NOMO-1 treated with dmso at 0.1 percent for 144 hours (cell line): Measurements from ENCODE around the gene SPTBN5.

ENCODE experiments used
- DNase-seq: peaks from one replicate; lab custom pipeline; 2025; ENCODE audit not compliant: unreplicated experiment; lab: John Stamatoyannopoulos, UW

The SPTBN5 gene

DNA sequence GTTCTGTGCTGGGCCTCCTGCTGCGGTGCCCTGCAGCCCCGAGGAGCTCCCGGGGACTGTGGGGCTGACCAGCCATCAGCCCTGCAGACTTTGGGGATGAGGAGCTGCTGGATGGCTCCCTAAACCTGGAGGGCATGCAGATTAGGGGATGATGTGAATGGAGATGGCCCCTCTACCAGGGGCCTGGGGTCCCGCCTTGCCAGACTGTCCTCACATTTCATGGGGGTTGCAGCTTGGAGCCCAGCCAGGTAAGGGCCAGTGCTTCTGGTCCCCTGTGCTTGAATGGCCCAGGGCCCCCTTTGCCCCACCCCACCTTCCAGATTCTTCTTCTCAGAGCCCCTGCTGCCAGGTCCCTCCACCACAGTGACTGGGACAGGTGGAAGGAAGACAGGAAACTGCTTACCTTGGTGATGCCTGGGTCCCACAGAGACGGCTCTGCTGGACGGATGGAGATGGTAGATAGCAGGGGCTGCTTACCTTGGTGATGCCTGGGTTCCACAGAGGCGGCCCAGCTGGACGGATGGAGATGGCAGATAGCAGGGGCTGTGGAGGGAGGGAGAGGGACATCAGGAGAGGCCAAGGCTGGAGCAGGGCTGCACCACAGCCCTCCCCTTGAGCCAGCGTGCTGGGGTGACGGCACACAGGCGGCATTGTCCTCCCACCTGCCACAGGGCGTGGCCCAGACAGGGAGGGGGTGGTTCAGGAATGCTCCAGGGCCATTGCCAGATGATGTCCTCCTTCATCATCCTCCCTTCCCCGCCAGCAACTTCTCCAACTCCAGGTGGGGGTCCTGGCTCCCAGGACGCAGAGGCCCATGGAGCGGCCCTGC, at the start of gene SPTBN5:
TSS of gene SPTBN5 (minus strand) at position 632 of the 829 bp plus-strand sequence. CDS start at position 76, 556 bp downstream.
- no peak for DNase-seq

DNA sequence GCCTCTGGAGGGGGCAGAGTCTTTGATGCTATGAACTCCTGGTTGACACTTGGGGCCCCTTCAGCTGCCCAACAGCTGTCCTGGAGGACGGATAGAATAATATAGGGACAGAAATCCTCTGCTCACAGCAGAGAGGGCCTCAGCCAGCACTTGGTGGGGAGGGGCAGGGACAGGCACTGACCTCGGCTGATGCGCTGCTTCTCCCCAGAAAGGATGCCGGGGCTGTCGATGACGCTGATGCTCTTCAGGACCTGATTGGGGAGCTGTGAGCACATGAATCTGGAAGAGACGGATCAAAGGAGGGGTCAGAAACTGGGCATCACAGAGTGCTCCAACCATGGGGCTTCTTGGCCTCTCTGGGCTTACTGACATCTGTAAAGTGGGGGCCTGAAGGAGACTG, 49.0 kb upstream of the SPTBN5 start:
- DNase-seq, result no peak

- DNase-seq, result no peak
These were observed 48.0 kb upstream of the SPTBN5 start for GRCh38 chr15:41941644-41942415.

- DNase-seq, result no peak
These were observed 46.6 kb upstream of the SPTBN5 start for GRCh38 chr15:41940441-41940857.

DNA sequence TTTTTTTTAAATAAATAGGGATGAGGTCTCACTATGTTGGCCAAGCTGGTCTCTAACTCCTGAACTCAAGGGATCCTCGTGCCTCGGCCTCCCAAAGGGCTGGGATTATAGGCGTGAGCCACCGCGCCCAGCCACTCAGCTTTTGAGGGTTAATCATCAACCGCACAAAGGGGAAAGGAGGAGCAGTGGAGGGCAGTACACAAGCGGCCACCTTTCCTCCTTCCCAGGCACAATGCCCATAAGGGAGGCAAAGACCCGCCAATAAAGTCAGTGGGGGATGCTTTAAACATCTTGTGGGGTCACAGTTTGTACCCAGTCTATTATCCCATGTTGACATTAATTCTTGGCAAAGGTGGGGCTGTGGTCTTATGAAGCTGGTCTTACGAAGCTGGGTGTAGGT, 46.1 kb upstream of the SPTBN5 start:
- no peak for DNase-seq

GRCh38 chr15:41937568-41937923, 43.7 kb upstream of the SPTBN5 start:
- DNase-seq, result no peak

- DNase-seq, result no peak
These were observed 43.1 kb upstream of the SPTBN5 start for GRCh38 chr15:41936649-41937567.

DNA sequence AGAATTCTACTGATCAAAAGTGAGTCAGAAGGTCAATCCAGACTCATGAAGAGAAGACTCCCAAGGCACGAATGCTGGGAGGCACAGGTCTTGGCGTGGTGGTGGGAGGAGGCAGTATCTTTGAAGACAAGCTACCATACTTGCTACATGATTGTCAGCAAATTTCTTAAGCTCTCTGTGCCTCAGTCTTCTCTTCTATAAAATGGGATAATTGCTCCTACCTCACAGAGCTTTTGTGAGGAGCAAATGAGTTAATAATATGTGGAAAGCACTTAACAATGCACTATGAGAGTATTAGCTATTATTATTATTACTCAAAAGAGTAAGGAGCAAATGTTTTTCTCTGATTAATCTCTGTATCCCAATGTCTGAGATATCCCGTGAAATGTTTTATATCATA, 42.3 kb upstream of the SPTBN5 start:
- DNase-seq, result no peak

DNA sequence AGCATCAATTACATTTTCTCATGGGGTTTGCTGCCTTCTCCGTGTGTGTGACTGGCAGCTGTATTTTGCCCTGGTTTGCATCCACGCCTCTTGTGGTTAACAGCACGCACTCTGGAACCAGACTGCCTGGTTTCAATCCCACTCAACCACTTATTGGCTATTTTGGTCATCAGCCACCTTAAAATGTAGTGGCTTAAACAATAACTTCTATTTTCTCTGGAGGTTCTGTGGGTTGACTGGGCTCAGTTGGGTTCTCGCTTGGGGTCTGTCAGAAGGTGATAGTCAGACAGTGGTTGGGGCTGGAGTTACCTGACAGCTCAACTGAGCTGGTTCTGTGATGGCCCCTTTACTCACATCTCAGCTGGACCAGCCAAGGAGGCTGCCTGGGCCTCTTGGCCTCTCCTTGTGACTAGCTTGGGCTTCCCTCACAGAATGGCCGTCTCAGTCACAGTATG, 41.7 kb upstream of the SPTBN5 start:
- no peak for DNase-seq

- DNase-seq, result no peak
These were observed 41.0 kb upstream of the SPTBN5 start for GRCh38 chr15:41934843-41935242.

DNA sequence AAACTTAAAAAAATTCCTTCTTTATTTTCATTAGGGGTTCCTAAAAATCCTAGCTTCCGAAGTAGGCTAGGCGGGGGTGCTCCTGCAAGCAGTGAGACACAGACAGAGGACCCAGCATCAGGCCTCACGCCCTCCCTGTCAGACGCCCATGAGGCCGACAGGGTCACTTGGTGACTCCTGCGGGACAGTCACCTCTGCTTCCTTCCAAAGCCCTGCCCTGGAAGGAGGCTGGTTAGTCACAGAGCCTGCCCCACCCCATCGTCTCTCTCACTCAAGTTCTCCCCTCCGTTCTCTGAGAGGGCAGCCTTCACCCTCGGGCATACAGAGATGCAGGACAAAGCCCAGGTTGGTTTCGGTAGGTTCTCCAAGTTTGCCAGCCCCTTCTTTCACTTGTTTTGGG, 39.9 kb upstream of the SPTBN5 start:
- no peak for DNase-seq

GRCh38 chr15:41933326-41933725, 39.5 kb upstream of the SPTBN5 start:
- no peak for DNase-seq

DNA sequence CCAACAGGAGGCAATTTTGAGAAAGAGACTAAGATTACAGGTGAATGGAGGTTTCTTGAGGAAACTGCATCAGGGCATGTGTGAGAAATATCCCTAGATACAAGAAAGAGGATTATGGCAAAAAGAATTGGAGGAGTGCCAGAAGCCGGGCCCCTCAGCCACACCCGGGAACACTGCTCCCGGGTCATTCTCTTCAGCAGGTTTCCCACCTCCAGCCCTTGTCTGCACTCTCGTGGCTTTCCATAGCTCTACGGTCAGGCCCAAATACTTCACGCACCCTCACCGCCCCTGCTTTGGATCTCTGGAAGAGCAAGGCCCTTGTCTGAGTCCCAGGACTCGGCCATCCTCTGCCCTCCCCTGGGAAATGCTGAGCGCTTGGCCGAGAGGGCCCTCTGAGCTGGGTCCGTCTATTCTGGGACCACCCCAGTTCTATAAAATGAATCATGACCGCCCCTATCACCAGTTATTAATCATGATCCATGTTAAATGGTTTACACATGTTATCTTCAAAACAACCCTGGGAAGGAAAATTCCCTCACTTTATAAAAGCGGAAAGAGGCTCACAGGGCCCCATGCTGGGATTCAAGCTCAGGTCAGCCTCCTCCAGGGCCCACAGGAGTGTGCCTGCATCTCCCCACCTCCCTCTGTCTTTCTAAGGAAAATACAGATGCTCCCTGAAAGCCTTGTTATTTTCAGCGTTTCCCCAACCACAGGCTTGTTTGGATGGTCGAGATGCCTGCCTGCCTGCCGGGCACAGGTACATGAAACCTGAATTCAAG, 38.8 kb upstream of the SPTBN5 start:
- DNase-seq, result no peak

- DNase-seq, result no peak
These were observed 38.2 kb upstream of the SPTBN5 start for GRCh38 chr15:41932101-41932500.

DNA sequence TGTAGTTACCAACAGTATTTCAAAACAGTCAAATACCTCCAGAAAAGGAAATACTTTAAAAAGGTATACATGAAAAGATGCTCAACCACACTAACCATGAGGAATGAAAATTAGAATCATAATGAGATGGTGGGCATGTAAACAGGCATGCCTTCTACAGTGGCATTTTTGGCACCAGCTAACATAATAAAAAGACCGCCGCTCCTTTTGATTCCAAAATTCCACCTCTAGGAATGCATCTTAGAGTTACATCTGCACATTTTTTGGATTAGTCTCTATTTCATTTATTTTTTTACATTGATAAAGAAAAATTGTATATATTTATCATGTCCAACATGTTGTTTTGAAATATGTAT, 37.0 kb upstream of the SPTBN5 start:
- no peak for DNase-seq

DNA sequence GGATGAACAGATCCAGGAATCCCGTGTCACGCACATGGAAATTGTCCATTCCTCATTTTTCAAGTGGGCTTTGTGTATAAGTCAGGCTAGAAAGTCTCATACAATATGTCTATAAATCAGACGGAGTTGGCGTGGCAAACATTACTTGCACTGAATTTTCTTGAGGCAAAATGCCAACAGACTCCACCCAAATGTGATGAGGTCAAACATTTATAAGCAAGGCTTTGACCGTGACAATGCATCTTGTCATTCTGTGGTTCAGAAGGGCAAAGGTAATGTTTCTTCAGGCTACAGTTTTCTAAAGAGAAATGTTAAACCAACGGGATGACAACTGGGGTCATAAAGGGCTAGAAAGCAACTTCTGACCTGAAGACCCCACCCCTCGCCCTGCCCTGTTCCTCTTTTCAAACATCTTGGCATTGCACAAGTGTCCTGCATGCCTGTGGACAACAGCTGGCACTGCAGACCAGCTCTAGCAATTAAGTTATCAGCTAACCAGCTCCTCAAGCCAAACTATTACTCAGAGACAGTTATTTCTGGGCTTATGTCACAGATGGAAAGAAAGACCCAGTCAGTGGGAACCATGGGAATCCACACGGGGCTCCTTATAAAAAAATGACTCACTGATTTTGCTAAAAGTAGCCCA, 36.5 kb upstream of the SPTBN5 start:
- peak; percentile 48 for DNase-seq

- no peak for DNase-seq
These were observed 35.1 kb upstream of the SPTBN5 start for GRCh38 chr15:41928637-41929620.

DNA sequence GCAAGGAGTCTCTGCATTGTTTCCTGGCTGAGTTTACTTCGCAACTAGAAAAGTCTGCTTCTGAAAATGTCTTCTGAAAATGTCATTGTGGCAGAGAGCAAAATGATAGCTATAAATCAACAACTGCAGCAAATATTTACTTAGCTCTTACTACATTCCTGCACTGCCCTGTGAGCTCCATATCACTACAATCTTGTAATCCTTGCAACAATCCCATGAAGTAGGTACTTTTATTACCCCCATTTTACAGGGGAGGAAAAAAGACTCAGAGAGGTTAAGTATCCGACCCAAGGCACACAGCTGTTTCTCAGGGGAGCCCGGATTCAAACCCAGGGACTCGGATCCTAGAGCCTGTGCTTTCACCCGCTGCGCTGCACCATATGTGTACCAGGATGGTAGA, 34.2 kb upstream of the SPTBN5 start:
- DNase-seq, result no peak

DNA sequence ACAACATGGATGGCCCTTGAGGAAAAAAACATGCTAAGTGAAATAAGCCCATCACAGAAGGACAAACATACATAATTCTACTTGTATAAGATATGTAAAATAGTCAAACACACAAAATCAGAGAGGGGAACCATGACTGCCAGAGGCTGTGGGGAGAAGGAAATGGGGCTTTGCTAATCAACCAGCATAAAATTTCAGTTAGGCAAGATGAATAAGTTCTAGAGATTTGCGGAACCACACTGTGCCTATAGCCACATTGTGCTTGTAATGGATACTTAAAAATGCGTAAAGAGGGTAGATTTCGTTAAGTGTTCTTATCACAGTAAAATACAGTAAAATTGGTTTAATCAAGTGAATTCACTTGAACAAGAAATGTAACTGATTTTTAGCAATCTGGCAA, 33.7 kb upstream of the SPTBN5 start:
- peak; percentile 43 for DNase-seq
